Right lobe of liver (tissue), 4 donors: Measurements from ENCODE around the gene HDAC9.

Source experiments
- CTCF ChIP-seq, 4 donors: fragments of 200-600 bp in 3 of 4; fragments of 450-650 bp in 1 of 4; IDR thresholded peaks; one replicate each; pipeline versions ENCODE4 v1.5.1 to v1.8.0; 2016 to 2022; ENCODE audit warnings: antibody characterized with exemption in 4 of 4, mild to moderate bottlenecking in 2 of 4
- POLR2A ChIP-seq: fragments of 450-650 bp; IDR thresholded peaks from one replicate; pipeline ENCODE4 v1.6.1; 2017; ENCODE audit warnings: antibody characterized with exemption, mild to moderate bottlenecking
- donor health status: DM: no; HTN: no; CAD: no.
- donor health status: DM: no; HTN: no; CAD: no.
- donor health status: DM: no; HTN: yes; CAD: no.

GRCh38 chr7:18497082-18497481 lies 1.5 kb downstream of the HDAC9 start:
- TF ChIP-seq CTCF (IDR thresholded peaks at IDR 0.05), result no peak
- no peak for TF ChIP-seq POLR2A
